GM21576 (cell line): ENCODE data around the gene PHF5A.

Experiments used
- ATAC-seq: cut with Tn5 transposase; IDR thresholded peaks from one replicate; pipeline ENCODE4 v1.9.1; 2021; ENCODE audit warnings: mild to moderate bottlenecking, moderate library complexity; ENCODE audit not compliant: unreplicated experiment

The PHF5A gene

GRCh38 chr22:41468381-41469217 is at the start of gene PHF5A, which contains the start of gene ACO2:
TSS of gene PHF5A (minus strand) at chr22:41468692. CDS start at chr22:41468653, 39 bp downstream.
TSS of gene ACO2 (plus strand) at chr22:41469117. CDS start at chr22:41469147, 30 bp downstream.
- peak; percentile 82 for ATAC-seq

GRCh38 chr22:41518048-41518347 is 49.5 kb upstream of the PHF5A start:
- no peak for ATAC-seq

- no peak for ATAC-seq
Measured at GRCh38 chr22:41517172-41518047, 48.9 kb upstream of the PHF5A start.

- no peak for ATAC-seq
Measured at GRCh38 chr22:41516462-41516861, 48.0 kb upstream of the PHF5A start.

GRCh38 chr22:41513391-41513790 is 44.9 kb upstream of the PHF5A start:
- ATAC-seq: no peak

- ATAC-seq: no peak
Measured at GRCh38 chr22:41512421-41513194, 44.1 kb upstream of the PHF5A start.

- no peak for ATAC-seq
Measured at GRCh38 chr22:41511521-41511968, 43.1 kb upstream of the PHF5A start.

- no peak for ATAC-seq
Measured at GRCh38 chr22:41508770-41509170, 40.3 kb upstream of the PHF5A start.

- ATAC-seq: no peak
Measured at GRCh38 chr22:41507330-41508063, 39.0 kb upstream of the PHF5A start.

- no peak for ATAC-seq
Measured at GRCh38 chr22:41505511-41506220, 37.2 kb upstream of the PHF5A start.

- no peak for ATAC-seq
Measured at GRCh38 chr22:41504816-41505215, 36.3 kb upstream of the PHF5A start.

GRCh38 chr22:41504397-41504796 is 35.9 kb upstream of the PHF5A start:
- no peak for ATAC-seq

GRCh38 chr22:41501209-41501608 is 32.7 kb upstream of the PHF5A start:
- ATAC-seq: no peak

GRCh38 chr22:41500303-41500702 is 31.8 kb upstream of the PHF5A start:
- ATAC-seq: no peak

- ATAC-seq: no peak
Measured at GRCh38 chr22:41499624-41500280, 31.3 kb upstream of the PHF5A start.

GRCh38 chr22:41498303-41498835 is 29.9 kb upstream of the PHF5A start:
- ATAC-seq: no peak

GRCh38 chr22:41491374-41492100 is 23.0 kb upstream of the PHF5A start:
- ATAC-seq: no peak
